PFSK-1 (cell line): ENCODE results near the gene RBKS.

ENCODE experiments used
- POLR2AphosphoS5 ChIP-seq: IDR thresholded peaks from 2 replicates; pipeline ENCODE4 v1.6.1; 2012; ENCODE audit warnings: low read depth, mild to moderate bottlenecking, control low read depth, low read length, moderate library complexity
- REST ChIP-seq, 2 experiments: IDR thresholded peaks; 2 replicates each; pipeline versions ENCODE4 v1.6.1 to v1.8.0; 2011 to 2012; ENCODE audit warnings: low read depth in 2 of 2, low read length in 2 of 2, control low read depth in 1 of 2, inconsistent platforms in 1 of 2, mild to moderate bottlenecking in 1 of 2, moderate library complexity in 1 of 2; ENCODE audit not compliant: insufficient read depth in 1 of 2

GRCh38 chr2:27798948-27799645 lies 91.1 kb downstream of the RBKS start:
- no peak for TF ChIP-seq POLR2AphosphoS5
- no peak for TF ChIP-seq REST (IDR thresholded peaks at IDR 0.05; ENCODE audit: insufficient read depth in 1 of 2, low read depth in 2 of 2, low read length in 2 of 2)
